ENCODE data around the gene CELF4.

CELF4 gene

GRCh38 chr18:37511721-37512298 is 53.8 kb downstream of the CELF4 start:
- H3K4me3 ChIP-seq (ENCODE audit: low read length): no peak overlapping the region
- no peak for TF ChIP-seq ZNF274 (IDR thresholded peaks at IDR 0.05; ENCODE audit: low read depth, low read length)

- no peak overlapping the region for H3K4me3 ChIP-seq (ENCODE audit: low read length)
- no peak for TF ChIP-seq ZNF274 (IDR thresholded peaks at IDR 0.05; ENCODE audit: low read depth, low read length)
Measured at GRCh38 chr18:37509600-37509999, 56.0 kb downstream of the CELF4 start.

GRCh38 chr18:37508207-37508606 is 57.4 kb downstream of the CELF4 start:
- no peak for TF ChIP-seq ZNF274 (IDR thresholded peaks at IDR 0.05; ENCODE audit: low read depth, low read length)
- H3K4me3 ChIP-seq (ENCODE audit: low read length): no peak overlapping the region

GRCh38 chr18:37507239-37507638 is 58.4 kb downstream of the CELF4 start:
- no peak for TF ChIP-seq ZNF274 (IDR thresholded peaks at IDR 0.05; ENCODE audit: low read depth, low read length)
- H3K4me3 ChIP-seq (ENCODE audit: low read length): no peak overlapping the region

GRCh38 chr18:37506001-37506400 is 59.6 kb downstream of the CELF4 start:
- H3K4me3 ChIP-seq (ENCODE audit: low read length): no peak overlapping the region
- TF ChIP-seq ZNF274 (IDR thresholded peaks at IDR 0.05; ENCODE audit: low read depth, low read length): no peak

DNA sequence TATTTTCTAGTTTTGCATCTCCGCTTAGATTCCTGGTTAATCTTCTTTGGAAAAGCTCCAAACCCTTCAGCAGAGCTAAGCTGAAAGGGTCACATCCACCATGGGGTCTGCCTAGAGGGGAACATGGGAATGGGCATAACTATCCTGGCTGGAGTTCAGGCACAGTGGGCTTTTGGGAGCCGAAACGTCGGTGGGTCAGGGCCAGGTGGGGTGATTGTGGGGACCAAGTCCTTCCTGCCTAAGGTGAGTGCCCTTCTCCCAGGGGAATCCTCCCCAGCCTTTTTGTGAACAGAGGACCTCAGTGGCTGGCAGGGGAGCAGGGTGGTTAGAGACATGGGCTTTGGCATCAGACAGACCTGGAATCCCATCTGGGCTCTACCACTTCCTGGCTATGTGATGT is 60.3 kb downstream of the CELF4 start:
- H3K4me3 ChIP-seq (ENCODE audit: low read length): no peak overlapping the region
- no peak for TF ChIP-seq ZNF274 (IDR thresholded peaks at IDR 0.05; ENCODE audit: low read depth, low read length)

GRCh38 chr18:37502601-37503000 is 63.0 kb downstream of the CELF4 start:
- TF ChIP-seq ZNF274 (IDR thresholded peaks at IDR 0.05; ENCODE audit: low read depth, low read length): no peak
- H3K4me3 ChIP-seq (ENCODE audit: low read length): no peak overlapping the region

- H3K4me3 ChIP-seq (ENCODE audit: low read length): no peak overlapping the region
- TF ChIP-seq ZNF274 (IDR thresholded peaks at IDR 0.05; ENCODE audit: low read depth, low read length): no peak
Measured at GRCh38 chr18:37502036-37502435, 63.6 kb downstream of the CELF4 start.

GRCh38 chr18:37501136-37501535 is 64.5 kb downstream of the CELF4 start:
- H3K4me3 ChIP-seq (ENCODE audit: low read length): no peak overlapping the region
- no peak for TF ChIP-seq ZNF274 (IDR thresholded peaks at IDR 0.05; ENCODE audit: low read depth, low read length)

GRCh38 chr18:37499913-37500312 is 65.7 kb downstream of the CELF4 start:
- no peak for TF ChIP-seq ZNF274 (IDR thresholded peaks at IDR 0.05; ENCODE audit: low read depth, low read length)
- no peak overlapping the region for H3K4me3 ChIP-seq (ENCODE audit: low read length)

GRCh38 chr18:37499044-37499443 is 66.6 kb downstream of the CELF4 start:
- no peak overlapping the region for H3K4me3 ChIP-seq (ENCODE audit: low read length)
- no peak for TF ChIP-seq ZNF274 (IDR thresholded peaks at IDR 0.05; ENCODE audit: low read depth, low read length)

- no peak overlapping the region for H3K4me3 ChIP-seq (ENCODE audit: low read length)
- no peak for TF ChIP-seq ZNF274 (IDR thresholded peaks at IDR 0.05; ENCODE audit: low read depth, low read length)
Measured at GRCh38 chr18:37497853-37498518, 67.6 kb downstream of the CELF4 start.

DNA sequence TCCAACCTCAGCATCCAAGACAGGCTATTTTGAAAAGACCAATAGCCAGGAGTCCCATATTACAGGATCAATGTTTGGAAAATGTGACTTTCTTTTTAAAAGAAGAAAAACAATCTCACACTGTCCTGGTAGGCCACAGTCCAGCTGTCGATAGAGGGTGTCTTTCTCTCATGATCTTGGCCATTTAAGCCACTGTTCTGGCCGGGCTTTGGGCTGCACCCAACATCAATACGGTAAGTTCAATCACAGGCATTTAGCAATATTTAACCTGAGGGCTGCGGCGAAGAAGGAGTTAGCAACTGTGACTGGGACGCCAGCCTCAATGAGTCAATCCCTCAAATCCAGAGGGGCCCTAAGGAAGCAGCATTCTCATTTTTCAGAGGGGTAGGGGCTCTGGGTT is 69.0 kb downstream of the CELF4 start:
- TF ChIP-seq ZNF274 (IDR thresholded peaks at IDR 0.05; ENCODE audit: low read depth, low read length): no peak
- H3K4me3 ChIP-seq (ENCODE audit: low read length): no peak overlapping the region

DNA sequence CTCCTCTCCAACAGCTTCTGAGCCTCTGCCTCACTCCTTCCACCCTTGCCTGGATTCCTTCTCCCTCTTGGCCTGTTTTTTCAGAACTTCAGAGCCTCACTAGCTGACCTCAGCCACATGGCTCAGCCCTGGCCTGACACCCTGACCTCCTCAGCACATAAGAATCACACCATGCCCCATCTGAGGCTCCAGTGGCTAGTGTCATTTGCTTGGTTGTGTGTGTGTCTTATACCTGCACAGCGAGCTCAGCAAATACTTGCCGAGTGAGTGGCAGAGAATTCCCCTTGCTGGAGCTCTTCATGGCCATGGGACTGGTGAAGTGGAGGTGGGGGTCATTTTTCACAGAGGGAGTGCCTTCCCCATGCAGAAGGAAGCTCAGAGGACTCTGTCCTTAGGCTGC is 70.2 kb downstream of the CELF4 start:
- TF ChIP-seq ZNF274 (IDR thresholded peaks at IDR 0.05; ENCODE audit: low read depth, low read length): no peak
- no peak overlapping the region for H3K4me3 ChIP-seq (ENCODE audit: low read length)

GRCh38 chr18:37494406-37494805 is 71.2 kb downstream of the CELF4 start:
- H3K4me3 ChIP-seq (ENCODE audit: low read length): no peak overlapping the region
- no peak for TF ChIP-seq ZNF274 (IDR thresholded peaks at IDR 0.05; ENCODE audit: low read depth, low read length)
